ENCODE measurements around the gene ZC3H18. TPM values are rescaled to one million over a fixed set of nuclear protein-coding genes. Genes with fewer than 3 reads are reported as not detected.
A peak's percentile ranks its signal among the peaks of the same experiment; 100 is the strongest.

The ZC3H18 gene
- total and polyA plus RNA-seq, 8 donors, result 15.5 to 312 (median 19.0) TPM

GRCh38 chr16:88535857-88536222 is 34.4 kb upstream of the ZC3H18 start:
- no peak overlapping the region for H3K27ac ChIP-seq
- 84 to 89% (median 84%) methylated on average over 9 of the region's 9 CpGs for WGBS, 5 donors
- intact Hi-C loops (cut with DNase I; ENCODE audit: low total_unique reads), result no loop called here
- no peak overlapping the region for H3K4me3 ChIP-seq
- H3K9me3 ChIP-seq, result no peaks in the 10 kb centered on the region
- H3K27me3 ChIP-seq, result peaks cover 0 to 33% (median 15%) of the 10 kb centered on the region in 3 donors
- no peak for TF ChIP-seq EP300 (IDR thresholded peaks at IDR 0.05)
- TF ChIP-seq POLR2AphosphoS5 (IDR thresholded peaks at IDR 0.05), result no peak
- no peak for TF ChIP-seq CTCF (IDR thresholded peaks at IDR 0.05)
- no peak for TF ChIP-seq POLR2A (IDR thresholded peaks at IDR 0.05)
- H3K36me3 ChIP-seq, result peaks cover 4 to 41% (median 28%) of the 10 kb centered on the region in 4 donors
- H3K4me1 ChIP-seq, result peaks cover 14 to 67% (median 39%) of the 10 kb centered on the region in 4 donors
- no peak for DNase-seq

GRCh38 chr16:88536510-88536909 is 33.7 kb upstream of the ZC3H18 start:
- intact Hi-C loops (cut with DNase I; ENCODE audit: low total_unique reads), result no loop called here
- Histone ChIP-seq H3K4me3 (no peak overlapping the region), H3K36me3 (peaks cover 4 to 34% (median 22%) of the 10 kb centered on the region in 4 donors), H3K4me1 (peaks cover 14 to 63% (median 39%) of the 10 kb centered on the region in 4 donors), H3K27me3 (peaks cover 0 to 37% (median 15%) of the 10 kb centered on the region in 3 donors), H3K9me3 (no peaks in the 10 kb centered on the region), H3K27ac (no peak overlapping the region)
- WGBS, 5 donors, result 81 to 89% (median 88%) methylated on average over 9 to 11 of the region's 11 CpGs
- TF ChIP-seq EP300 (IDR thresholded peaks at IDR 0.05) (no peak), CTCF (IDR thresholded peaks at IDR 0.05) (no peak), POLR2A (IDR thresholded peaks at IDR 0.05) (no peak), POLR2AphosphoS5 (IDR thresholded peaks at IDR 0.05) (no peak)
- DNase-seq, result no peak

GRCh38 chr16:88536971-88537751 is 33.0 kb upstream of the ZC3H18 start:
- peak in 1 of 2 donors; percentile 46 for DNase-seq
- no peak for TF ChIP-seq POLR2AphosphoS5 (IDR thresholded peaks at IDR 0.05)
- TF ChIP-seq POLR2A (IDR thresholded peaks at IDR 0.05), result no peak
- TF ChIP-seq EP300 (IDR thresholded peaks at IDR 0.05), result no peak
- TF ChIP-seq CTCF (IDR thresholded peaks at IDR 0.05), result no peak

GRCh38 chr16:88537859-88538258 is 32.3 kb upstream of the ZC3H18 start:
- H3K36me3 ChIP-seq, result peaks cover 4 to 22% (median 12%) of the 10 kb centered on the region in 4 donors
- no peak overlapping the region for H3K27ac ChIP-seq
- peaks cover 0 to 41% (median 15%) of the 10 kb centered on the region in 3 donors for H3K27me3 ChIP-seq
- H3K4me3 ChIP-seq, result no peak overlapping the region
- intact Hi-C loops (cut with DNase I; ENCODE audit: low total_unique reads), result no loop called here
- H3K4me1 ChIP-seq, result peaks cover 14 to 52% (median 29%) of the 10 kb centered on the region in 4 donors
- H3K9me3 ChIP-seq, result peaks cover 4 to 10% (median 9%) of the 10 kb centered on the region in 4 donors
- WGBS, 5 donors, result 57 to 72% (median 63%) methylated on average over 4 of the region's 4 CpGs
- TF ChIP-seq CTCF (IDR thresholded peaks at IDR 0.05) (no peak), POLR2A (IDR thresholded peaks at IDR 0.05) (no peak), POLR2AphosphoS5 (IDR thresholded peaks at IDR 0.05) (no peak), EP300 (IDR thresholded peaks at IDR 0.05) (no peak)
- DNase-seq, result no peak

More at GRCh38 chr16:88536971-88537751, 33.0 kb upstream of the ZC3H18 start:
- 45 to 70% (median 52%) methylated on average over 23 to 31 of the region's 31 CpGs for WGBS, 5 donors
- intact Hi-C loops (cut with DNase I; ENCODE audit: low total_unique reads), result no loop called here
- Histone ChIP-seq H3K4me1 (peaks cover 14 to 59% (median 36%) of the 10 kb centered on the region in 4 donors), H3K36me3 (peaks cover 4 to 28% (median 15%) of the 10 kb centered on the region in 4 donors), H3K27me3 (peaks cover 0 to 41% (median 15%) of the 10 kb centered on the region in 3 donors), H3K27ac (no peak overlapping the region), H3K9me3 (peaks cover 0 to 3% (median 2%) of the 10 kb centered on the region in 4 donors), H3K4me3 (no peak overlapping the region)

All from stomach (tissue), 9 donors.